Liver (tissue), 3 donors: ENCODE data around the gene OR1I1.

Experiments
- JUND ChIP-seq, 2 donors: IDR thresholded peaks; 2 replicates each; pipeline ENCODE4 v1.6.1; 2016; ENCODE audit warnings: antibody characterized with exemption in 2 of 2
- RAD21 ChIP-seq, 2 donors: IDR thresholded peaks; 2 replicates each; pipeline ENCODE4 v1.6.1; 2016; ENCODE audit warnings: antibody characterized with exemption in 2 of 2, mild to moderate bottlenecking in 2 of 2
- RXRA ChIP-seq, 2 donors: IDR thresholded peaks; 2 replicates each; pipeline ENCODE4 v1.6.1; 2017 to 2018; ENCODE audit warnings: antibody characterized with exemption in 2 of 2, mild to moderate bottlenecking in 1 of 2
- SP1 ChIP-seq: IDR thresholded peaks from 2 replicates; pipeline ENCODE4 v1.6.1; 2018; ENCODE audit warnings: antibody characterized with exemption, mild to moderate bottlenecking
- TAF1 ChIP-seq: conservative IDR thresholded peaks from 2 replicates; pipeline ENCODE4 v1.6.1; 2016; ENCODE audit warnings: antibody characterized with exemption, mild to moderate bottlenecking
- YY1 ChIP-seq: IDR thresholded peaks from 2 replicates; pipeline ENCODE4 v1.6.1; 2016; ENCODE audit warnings: antibody characterized with exemption, mild to moderate bottlenecking
- TF ChIP-seq, protein P1 (sequence below): IDR thresholded peaks from 2 replicates; pipeline ENCODE4 v1.6.1; 2016; ENCODE audit warnings: antibody characterized with exemption, mild to moderate bottlenecking
- TF ChIP-seq, protein P2 (sequence below): fragments of 150-350 bp; IDR thresholded peaks from 2 replicates; pipeline ENCODE4 v1.5.1; 2017; ENCODE audit warnings: improper control_type of control experiment, low read depth, low read length; ENCODE audit not compliant: missing input control
- TF ChIP-seq, protein P3 (sequence below): IDR thresholded peaks from 2 replicates; pipeline ENCODE4 v1.6.1; 2016; ENCODE audit warnings: antibody characterized with exemption
- TF ChIP-seq, protein P4 (sequence below): IDR thresholded peaks from 2 replicates; pipeline ENCODE4 v1.6.1; 2016; ENCODE audit warnings: antibody characterized with exemption
- donor health status: healthy.
- donor health status: healthy.

DNA sequence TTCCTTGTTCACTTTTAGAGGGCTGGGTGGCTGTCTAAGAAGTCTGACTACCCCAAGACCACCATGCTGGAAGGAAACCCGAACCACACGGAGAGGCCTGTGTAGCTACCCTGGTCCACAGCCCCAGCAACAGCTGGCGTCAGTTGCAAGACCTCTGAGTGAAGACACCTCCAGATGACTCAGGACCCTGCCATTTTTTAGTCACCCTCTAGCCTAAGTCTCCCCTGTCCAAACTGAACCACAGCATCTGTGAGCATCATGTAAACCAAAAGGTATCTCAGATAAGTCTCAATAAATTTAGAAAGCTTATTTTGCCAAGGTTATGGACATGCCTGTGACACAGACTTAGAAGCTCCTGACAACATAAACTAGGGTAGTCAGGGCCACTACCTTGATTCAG, 23.0 kb downstream of the OR1I1 start:
- TF ChIP-seq, protein P1, sequence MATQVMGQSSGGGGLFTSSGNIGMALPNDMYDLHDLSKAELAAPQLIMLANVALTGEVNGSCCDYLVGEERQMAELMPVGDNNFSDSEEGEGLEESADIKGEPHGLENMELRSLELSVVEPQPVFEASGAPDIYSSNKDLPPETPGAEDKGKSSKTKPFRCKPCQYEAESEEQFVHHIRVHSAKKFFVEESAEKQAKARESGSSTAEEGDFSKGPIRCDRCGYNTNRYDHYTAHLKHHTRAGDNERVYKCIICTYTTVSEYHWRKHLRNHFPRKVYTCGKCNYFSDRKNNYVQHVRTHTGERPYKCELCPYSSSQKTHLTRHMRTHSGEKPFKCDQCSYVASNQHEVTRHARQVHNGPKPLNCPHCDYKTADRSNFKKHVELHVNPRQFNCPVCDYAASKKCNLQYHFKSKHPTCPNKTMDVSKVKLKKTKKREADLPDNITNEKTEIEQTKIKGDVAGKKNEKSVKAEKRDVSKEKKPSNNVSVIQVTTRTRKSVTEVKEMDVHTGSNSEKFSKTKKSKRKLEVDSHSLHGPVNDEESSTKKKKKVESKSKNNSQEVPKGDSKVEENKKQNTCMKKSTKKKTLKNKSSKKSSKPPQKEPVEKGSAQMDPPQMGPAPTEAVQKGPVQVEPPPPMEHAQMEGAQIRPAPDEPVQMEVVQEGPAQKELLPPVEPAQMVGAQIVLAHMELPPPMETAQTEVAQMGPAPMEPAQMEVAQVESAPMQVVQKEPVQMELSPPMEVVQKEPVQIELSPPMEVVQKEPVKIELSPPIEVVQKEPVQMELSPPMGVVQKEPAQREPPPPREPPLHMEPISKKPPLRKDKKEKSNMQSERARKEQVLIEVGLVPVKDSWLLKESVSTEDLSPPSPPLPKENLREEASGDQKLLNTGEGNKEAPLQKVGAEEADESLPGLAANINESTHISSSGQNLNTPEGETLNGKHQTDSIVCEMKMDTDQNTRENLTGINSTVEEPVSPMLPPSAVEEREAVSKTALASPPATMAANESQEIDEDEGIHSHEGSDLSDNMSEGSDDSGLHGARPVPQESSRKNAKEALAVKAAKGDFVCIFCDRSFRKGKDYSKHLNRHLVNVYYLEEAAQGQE, result no peak
- TF ChIP-seq RXRA (IDR thresholded peaks at IDR 0.05) (no peak), RAD21 (IDR thresholded peaks at IDR 0.05) (no peak), SP1 (no peak), TAF1 (no peak), YY1 (no peak), JUND (IDR thresholded peaks at IDR 0.05) (no peak)
- TF ChIP-seq, protein P2, sequence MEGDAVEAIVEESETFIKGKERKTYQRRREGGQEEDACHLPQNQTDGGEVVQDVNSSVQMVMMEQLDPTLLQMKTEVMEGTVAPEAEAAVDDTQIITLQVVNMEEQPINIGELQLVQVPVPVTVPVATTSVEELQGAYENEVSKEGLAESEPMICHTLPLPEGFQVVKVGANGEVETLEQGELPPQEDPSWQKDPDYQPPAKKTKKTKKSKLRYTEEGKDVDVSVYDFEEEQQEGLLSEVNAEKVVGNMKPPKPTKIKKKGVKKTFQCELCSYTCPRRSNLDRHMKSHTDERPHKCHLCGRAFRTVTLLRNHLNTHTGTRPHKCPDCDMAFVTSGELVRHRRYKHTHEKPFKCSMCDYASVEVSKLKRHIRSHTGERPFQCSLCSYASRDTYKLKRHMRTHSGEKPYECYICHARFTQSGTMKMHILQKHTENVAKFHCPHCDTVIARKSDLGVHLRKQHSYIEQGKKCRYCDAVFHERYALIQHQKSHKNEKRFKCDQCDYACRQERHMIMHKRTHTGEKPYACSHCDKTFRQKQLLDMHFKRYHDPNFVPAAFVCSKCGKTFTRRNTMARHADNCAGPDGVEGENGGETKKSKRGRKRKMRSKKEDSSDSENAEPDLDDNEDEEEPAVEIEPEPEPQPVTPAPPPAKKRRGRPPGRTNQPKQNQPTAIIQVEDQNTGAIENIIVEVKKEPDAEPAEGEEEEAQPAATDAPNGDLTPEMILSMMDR, result no peak
- TF ChIP-seq, protein P3, sequence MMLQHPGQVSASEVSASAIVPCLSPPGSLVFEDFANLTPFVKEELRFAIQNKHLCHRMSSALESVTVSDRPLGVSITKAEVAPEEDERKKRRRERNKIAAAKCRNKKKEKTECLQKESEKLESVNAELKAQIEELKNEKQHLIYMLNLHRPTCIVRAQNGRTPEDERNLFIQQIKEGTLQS, result no peak
- TF ChIP-seq, protein P4, sequence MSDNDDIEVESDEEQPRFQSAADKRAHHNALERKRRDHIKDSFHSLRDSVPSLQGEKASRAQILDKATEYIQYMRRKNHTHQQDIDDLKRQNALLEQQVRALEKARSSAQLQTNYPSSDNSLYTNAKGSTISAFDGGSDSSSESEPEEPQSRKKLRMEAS, result no peak
